Measurements from ENCODE around the gene MINPP1.

DNA sequence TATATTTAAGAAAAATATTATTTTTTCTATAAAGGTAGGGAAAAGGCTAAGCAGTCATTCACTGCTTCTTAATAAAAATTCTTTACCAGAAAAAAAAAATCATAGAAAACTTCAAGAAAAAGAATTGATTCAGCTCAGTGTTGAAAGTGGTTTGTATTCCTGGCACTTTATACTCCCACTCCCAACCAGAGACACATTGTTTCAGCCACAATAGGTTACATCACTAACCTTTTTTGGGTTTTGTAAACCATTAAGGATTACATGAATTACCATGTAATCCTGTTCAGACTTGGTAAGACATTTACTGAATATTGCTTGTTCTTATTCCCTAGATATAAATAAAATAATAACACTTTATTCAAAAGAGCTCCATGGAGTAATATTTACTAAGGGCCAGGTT is 46.6 kb downstream of the MINPP1 start:
- TF ChIP-seq, protein P1, sequence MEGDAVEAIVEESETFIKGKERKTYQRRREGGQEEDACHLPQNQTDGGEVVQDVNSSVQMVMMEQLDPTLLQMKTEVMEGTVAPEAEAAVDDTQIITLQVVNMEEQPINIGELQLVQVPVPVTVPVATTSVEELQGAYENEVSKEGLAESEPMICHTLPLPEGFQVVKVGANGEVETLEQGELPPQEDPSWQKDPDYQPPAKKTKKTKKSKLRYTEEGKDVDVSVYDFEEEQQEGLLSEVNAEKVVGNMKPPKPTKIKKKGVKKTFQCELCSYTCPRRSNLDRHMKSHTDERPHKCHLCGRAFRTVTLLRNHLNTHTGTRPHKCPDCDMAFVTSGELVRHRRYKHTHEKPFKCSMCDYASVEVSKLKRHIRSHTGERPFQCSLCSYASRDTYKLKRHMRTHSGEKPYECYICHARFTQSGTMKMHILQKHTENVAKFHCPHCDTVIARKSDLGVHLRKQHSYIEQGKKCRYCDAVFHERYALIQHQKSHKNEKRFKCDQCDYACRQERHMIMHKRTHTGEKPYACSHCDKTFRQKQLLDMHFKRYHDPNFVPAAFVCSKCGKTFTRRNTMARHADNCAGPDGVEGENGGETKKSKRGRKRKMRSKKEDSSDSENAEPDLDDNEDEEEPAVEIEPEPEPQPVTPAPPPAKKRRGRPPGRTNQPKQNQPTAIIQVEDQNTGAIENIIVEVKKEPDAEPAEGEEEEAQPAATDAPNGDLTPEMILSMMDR (CRISPR knock-in tag; IDR thresholded peaks at IDR 0.05) = no peak
- no peak for TF ChIP-seq NONO (IDR thresholded peaks at IDR 0.05)
- no peak for TF ChIP-seq NONO (CRISPR knock-in tag; conservative IDR thresholded peaks at IDR 0.05)

Measured in HepG2 (cell line).